ENCODE data around the gene KDM7A. TPM values are rescaled to one million over a fixed set of nuclear protein-coding genes. Genes with fewer than 3 reads are reported as not detected.

KDM7A gene
- total and polyA plus RNA-seq, 9 of the 15 experiments (the other 6 are each of a cell fraction or from before 2014, with no cell fraction given) = 0.90 to 8.4 (median 7.0) TPM

DNA sequence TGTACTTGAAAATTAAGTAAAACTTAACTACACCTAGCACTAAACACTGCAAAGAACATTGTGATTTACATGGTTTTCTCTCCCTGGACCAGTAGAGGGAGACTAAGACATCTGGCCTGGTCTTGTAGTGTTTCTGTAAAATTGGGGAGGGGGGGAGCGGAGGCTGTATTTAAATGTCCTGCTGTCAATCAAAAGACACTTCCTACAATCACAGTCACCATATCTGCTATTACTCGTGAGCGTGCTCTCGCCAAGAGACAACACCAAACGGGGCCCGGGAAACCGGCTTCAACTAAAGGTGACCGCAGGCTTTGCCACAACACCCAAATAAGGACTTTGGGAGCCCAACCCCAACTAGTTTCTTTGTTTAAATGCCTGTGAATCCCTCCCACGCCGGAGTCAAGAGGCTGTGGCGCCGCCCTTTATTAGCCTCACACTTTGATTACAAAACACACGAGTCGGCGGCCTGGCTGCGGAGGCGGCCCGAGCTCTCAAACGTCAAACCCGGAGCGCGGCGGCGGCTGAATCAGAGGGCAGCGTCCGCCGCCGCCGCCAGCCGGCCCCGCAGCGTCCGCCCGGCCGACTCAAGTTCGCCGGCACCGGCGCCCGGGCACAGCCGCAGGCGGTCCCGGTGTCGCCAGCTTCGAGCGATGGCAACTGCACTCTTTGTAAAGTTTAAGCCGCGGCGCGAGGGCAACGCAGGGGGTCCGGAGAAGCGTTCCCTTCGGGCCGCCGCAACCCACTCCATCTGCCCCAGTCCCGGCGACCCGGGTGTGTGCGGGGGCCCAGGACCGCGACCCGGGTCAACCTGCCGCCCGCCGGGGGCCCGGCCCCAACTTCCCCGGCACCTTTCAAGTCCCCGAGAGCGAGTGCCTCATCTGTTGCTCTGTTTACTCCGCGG, 1.3 kb downstream of the KDM7A start (continued):
- TF ChIP-seq KLF6 (CRISPR knock-in tag; IDR thresholded peaks at IDR 0.05; ENCODE audit: borderline replicate concordance) = no peak
- TF ChIP-seq, protein P1, sequence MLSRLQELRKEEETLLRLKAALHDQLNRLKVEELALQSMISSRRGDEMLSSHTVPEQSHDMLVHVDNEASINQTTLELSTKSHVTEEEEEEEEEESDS (CRISPR knock-in tag; IDR thresholded peaks at IDR 0.05) = no peak
- TF ChIP-seq, protein P2, sequence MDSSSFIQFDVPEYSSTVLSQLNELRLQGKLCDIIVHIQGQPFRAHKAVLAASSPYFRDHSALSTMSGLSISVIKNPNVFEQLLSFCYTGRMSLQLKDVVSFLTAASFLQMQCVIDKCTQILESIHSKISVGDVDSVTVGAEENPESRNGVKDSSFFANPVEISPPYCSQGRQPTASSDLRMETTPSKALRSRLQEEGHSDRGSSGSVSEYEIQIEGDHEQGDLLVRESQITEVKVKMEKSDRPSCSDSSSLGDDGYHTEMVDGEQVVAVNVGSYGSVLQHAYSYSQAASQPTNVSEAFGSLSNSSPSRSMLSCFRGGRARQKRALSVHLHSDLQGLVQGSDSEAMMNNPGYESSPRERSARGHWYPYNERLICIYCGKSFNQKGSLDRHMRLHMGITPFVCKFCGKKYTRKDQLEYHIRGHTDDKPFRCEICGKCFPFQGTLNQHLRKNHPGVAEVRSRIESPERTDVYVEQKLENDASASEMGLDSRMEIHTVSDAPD (CRISPR knock-in tag; IDR thresholded peaks at IDR 0.05) = peak; percentile 75
- TF ChIP-seq FOXK1 (CRISPR knock-in tag; IDR thresholded peaks at IDR 0.05; ENCODE audit: borderline replicate concordance) = peak; percentile 94
- TF ChIP-seq NFYB (IDR thresholded peaks at IDR 0.05; ENCODE audit: extremely low read depth, insufficient read length) = no peak
- 0 out of 2 replicates have a peak, but pooled peaks have one; percentile 3 for TF ChIP-seq CBX5 (IDR thresholded peaks at IDR 0.05; ENCODE audit: borderline replicate concordance, low read depth)
- TF ChIP-seq ZNF23 (CRISPR knock-in tag; IDR thresholded peaks at IDR 0.05) = no peak
- no peak; a peak in 1 of 4 replicates for TF ChIP-seq TRIM24 (IDR thresholded peaks at IDR 0.05)
- TF ChIP-seq ZC3H8 (IDR thresholded peaks at IDR 0.05) = no peak
- TF ChIP-seq, protein P3, sequence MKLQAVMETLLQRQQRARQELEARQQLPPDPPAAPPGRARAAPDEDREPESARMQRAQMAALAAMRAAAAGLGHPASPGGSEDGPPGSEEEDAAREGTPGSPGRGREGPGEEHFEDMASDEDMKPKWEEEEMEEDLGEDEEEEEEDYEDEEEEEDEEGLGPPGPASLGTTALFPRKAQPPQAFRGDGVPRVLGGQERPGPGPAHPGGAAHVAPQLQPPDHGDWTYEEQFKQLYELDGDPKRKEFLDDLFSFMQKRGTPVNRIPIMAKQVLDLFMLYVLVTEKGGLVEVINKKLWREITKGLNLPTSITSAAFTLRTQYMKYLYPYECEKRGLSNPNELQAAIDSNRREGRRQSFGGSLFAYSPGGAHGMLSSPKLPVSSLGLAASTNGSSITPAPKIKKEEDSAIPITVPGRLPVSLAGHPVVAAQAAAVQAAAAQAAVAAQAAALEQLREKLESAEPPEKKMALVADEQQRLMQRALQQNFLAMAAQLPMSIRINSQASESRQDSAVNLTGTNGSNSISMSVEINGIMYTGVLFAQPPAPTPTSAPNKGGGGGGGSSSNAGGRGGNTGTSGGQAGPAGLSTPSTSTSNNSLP (IDR thresholded peaks at IDR 0.05; ENCODE audit: borderline replicate concordance, low read depth, low read length) = peak; percentile 93; the same call in 1 of the 2 replicates
- TF ChIP-seq GATA2 (CRISPR knock-in tag; IDR thresholded peaks at IDR 0.05) = 0 out of 2 replicates have a peak, but pooled peaks have one; percentile 39
- TF ChIP-seq ASH1L (IDR thresholded peaks at IDR 0.05; ENCODE audit: borderline replicate concordance, low read depth, partially characterized antibody) = no peak
- TF ChIP-seq KAT7 (CRISPR knock-in tag; IDR thresholded peaks at IDR 0.05; ENCODE audit: borderline replicate concordance) = peak; percentile 96
- TF ChIP-seq, protein P4, sequence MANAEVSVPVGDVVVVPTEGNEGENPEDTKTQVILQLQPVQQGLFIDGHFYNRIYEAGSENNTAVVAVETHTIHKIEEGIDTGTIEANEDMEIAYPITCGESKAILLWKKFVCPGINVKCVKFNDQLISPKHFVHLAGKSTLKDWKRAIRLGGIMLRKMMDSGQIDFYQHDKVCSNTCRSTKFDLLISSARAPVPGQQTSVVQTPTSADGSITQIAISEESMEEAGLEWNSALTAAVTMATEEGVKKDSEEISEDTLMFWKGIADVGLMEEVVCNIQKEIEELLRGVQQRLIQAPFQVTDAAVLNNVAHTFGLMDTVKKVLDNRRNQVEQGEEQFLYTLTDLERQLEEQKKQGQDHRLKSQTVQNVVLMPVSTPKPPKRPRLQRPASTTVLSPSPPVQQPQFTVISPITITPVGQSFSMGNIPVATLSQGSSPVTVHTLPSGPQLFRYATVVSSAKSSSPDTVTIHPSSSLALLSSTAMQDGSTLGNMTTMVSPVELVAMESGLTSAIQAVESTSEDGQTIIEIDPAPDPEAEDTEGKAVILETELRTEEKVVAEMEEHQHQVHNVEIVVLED (CRISPR knock-in tag; IDR thresholded peaks at IDR 0.05) = no peak
- peak; percentile 47 for TF ChIP-seq TCF3 (CRISPR knock-in tag; IDR thresholded peaks at IDR 0.05)
- TF ChIP-seq SNRNP70 (optimal IDR thresholded peaks at IDR 0.05; ENCODE audit: low read depth, low read length) = no peak
- TF ChIP-seq ZC3H11A (IDR thresholded peaks at IDR 0.05; ENCODE audit: low read depth, low read length) = no peak
- no peak for TF ChIP-seq ZNF316 (IDR thresholded peaks at IDR 0.05)
- TF ChIP-seq, protein P5, sequence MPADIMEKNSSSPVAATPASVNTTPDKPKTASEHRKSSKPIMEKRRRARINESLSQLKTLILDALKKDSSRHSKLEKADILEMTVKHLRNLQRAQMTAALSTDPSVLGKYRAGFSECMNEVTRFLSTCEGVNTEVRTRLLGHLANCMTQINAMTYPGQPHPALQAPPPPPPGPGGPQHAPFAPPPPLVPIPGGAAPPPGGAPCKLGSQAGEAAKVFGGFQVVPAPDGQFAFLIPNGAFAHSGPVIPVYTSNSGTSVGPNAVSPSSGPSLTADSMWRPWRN (IDR thresholded peaks at IDR 0.05; ENCODE audit: low read depth) = peak; percentile 96
- TF ChIP-seq CBX8 (IDR thresholded peaks at IDR 0.05; ENCODE audit: borderline replicate concordance, extremely low read depth, low read depth, low read length, poor library complexity, severe bottlenecking) = no peak
- TF ChIP-seq TEAD1 (CRISPR knock-in tag; IDR thresholded peaks at IDR 0.05) = peak; percentile 18 to 70; a peak in 1 of 4 replicates
- TF ChIP-seq ZFP1 (CRISPR knock-in tag; IDR thresholded peaks at IDR 0.05) = no peak
- TF ChIP-seq ZNF76 (CRISPR knock-in tag; IDR thresholded peaks at IDR 0.05; ENCODE audit: borderline replicate concordance) = no peak

Measured in K562 (cell line).